Measurements from ENCODE around the gene ATP2B2. TPM values are rescaled to one million over a fixed set of nuclear protein-coding genes. Genes with fewer than 3 reads are reported as not detected.

The ATP2B2 gene
- polyA plus RNA-seq, 1 donor, result 6.6 TPM

DNA sequence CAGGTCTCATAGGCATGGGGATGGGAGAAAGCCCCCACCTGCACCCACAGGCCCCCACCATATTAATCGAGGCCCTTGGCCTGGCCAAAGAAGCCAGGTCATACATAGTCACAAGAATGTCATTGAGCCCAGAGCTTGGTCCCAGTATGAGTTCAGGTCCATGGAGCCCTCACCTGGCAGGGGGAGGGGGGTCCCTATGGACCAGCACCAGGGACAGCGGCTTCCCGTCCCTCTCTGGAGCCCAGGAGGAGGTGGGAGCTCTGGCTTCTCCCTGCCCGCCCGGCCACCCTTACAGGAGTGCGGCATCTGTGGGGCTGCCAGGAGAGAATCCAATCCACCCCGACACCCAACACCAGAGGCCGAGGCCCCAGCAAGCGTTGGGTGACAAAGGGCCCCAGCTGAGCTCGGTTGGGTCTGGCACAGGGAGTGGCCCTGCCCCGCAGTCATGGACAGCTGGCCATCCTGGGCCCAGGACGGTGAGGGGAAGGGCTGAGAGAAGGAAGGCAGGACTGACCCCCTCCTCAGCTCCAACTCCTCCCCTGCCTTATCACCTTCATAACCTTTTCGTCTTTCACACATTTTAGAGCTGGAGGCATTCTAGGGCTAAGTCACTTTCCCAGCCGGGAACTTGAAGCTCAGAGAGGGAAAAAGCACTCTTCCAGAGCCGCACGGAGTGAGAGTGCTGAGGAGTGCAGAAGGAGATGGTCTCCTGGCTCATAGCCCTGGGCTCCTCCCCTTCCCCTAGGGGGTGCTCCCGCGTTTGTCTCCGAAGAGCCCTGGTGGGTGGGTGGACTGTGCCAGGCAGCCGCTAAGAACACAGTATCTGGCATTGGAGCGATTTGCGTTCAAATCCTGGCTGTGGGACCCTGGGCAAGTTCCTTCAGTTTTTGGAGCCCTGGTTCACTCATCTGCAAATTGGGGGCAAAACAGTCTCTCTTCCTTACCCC, 54.6 kb downstream of the ATP2B2 start:
- no peak for DNase-seq (ENCODE audit: low read depth)

DNA sequence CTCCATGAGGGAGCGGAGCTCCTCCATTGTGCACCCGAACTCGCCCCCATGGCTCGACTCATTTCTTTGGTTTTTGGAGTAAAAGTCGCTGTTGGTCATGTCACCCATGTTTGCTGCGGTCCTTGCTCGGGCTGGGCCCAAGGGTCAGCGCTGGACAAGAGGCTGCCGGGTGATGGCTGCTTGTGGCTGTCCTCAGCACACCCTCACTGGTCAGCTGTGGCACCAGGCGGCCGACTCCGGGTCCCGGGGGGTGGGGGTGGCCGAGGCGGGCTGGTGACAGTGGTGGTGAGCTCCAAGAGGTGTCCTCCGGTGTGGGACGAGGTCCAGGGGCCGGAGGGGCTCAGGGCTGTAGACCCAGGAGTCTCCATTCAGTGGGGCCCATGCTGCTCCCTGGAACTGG, 56.0 kb downstream of the ATP2B2 start:
- no peak for DNase-seq (ENCODE audit: low read depth)

DNA sequence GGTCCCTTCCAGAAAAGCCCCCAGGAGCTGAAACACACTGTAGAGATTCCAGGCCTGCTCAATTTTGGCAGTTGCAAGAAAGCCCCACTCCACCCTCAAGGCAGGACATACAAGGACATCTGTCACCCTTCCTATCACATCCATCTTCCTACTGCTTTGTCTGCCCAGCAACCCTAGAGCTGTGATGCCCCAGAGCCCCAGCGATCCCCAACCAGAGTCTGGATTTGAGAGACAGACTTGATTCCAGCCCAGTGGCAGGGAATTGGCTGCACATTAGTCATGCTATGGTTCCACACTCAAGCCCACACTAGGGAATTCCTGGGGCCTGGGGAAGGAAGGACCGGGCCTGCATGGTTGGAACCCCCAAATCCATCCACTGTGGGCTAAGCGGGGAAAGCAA, 56.8 kb downstream of the ATP2B2 start:
- DNase-seq (ENCODE audit: low read depth), result no peak

DNA sequence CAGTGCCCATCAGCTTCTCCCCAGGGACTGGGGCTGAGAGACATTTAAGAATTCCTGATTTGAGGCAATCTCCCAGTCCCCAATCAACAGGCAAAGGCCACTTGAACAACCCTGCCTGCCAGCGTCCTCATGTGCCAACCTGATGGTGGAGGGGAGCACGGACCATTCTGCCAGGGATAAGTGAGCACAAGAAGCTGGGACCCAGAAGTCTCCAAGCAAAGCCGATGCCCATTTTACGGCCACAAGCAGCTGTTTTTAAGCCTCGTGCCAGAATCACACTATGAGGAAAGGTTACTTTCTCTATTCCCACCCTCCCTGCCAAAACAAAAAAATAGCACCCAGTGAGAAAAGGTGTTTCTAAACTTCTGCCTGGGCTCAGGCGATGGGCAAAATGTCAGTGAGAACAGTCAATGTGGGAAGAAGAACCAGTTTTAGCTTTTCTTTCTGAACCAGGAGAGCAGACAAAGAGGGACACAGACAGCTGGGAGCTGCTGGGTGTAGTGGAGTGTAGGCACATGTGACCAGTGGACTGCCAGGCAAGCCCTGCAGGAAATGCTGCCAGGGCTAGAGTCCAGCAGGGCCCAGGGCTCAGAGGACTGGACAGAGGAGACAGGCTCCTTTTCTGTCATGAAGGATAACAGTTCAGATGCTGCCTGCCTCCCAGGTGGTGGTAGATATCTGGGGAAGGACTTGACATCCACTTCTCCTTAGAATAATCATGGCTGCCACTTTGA, 57.7 kb downstream of the ATP2B2 start:
- no peak for DNase-seq (ENCODE audit: low read depth)

DNA sequence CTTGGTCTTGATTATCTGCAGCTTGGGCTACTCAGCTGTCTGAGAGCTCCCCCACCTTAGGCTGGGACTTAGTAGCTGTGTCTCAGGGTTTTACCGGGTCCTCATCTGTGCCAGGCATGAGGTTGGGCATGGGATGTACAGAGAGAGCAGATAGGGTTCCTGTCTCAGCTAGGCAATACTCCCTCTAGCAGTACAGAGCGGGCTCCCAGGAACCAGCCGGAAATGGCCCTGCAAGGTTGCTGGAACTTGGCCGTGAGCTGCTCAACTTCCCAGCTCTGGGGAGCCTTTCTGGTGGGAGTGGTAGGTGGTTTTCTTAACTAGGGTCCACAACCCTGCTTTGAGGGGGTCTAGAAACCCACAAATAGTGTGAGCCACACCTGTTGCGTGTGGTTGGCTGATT, 58.3 kb downstream of the ATP2B2 start:
- DNase-seq (ENCODE audit: low read depth), result no peak

DNA sequence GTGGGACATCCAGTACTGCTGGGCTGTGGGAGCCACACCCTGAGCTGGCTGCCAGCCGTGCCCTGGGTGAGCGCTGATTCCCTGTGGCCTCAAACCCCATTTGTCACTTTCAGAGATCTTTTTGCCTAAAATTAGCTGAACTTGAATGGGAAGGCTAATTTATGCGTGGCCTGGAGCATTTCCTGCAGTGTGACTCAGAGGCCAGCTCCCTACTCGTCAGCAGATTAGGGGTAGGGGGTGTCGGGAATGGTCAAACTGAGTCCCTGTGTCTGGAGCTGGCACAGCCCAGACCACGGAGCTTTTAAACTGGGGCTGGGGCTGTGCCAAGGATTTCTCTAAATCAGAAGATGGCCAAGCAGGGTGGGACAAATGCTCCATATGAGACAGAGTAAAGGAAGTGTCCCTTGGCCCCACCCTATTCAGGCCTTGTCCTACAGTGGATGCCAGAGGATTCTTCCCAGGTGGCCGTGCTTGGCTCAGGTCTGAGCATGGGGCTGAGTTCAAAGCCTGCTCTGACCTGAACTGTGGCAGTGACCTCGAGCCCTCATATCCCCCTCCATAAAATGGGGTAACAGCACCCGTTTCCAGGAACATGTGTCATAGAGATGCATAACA, 59.7 kb downstream of the ATP2B2 start:
- DNase-seq (ENCODE audit: low read depth), result no peak

DNA sequence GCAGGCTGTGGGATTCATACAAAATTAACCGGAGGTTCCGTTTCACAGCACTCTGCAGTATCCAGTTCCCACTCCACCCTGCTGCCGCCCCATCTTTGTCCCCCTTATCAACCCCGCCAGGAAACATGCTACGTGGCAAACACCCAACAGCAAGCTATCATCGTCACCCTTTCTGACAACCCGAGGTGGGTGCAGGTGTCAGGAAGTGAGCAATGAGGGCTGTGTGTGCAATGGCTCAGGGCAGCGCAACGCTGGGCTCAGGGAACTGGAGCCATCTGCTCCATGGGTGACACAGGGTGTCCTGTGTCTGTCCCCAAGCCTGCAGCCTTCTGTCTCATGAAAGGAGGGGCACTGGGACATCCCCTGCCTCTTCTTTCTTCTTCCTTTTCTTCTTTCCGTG, 60.9 kb downstream of the ATP2B2 start:
- DNase-seq (ENCODE audit: low read depth), result no peak

DNA sequence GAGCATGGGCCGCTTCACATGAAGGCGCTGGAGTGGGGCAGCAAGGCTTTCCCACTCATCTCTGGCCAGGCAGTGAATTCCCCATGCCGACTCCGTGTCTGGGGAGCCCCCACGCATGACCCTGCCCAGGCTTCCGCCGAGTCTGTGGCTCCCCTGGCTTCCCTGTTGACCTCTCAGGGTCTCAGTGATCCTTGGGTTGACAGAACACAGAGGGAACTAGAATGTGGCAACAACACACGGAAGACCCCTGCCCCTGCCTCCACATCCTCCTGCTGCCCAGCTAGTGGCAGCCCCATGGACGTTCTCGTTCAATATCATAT, 61.3 kb downstream of the ATP2B2 start:
- no peak for DNase-seq (ENCODE audit: low read depth)

DNA sequence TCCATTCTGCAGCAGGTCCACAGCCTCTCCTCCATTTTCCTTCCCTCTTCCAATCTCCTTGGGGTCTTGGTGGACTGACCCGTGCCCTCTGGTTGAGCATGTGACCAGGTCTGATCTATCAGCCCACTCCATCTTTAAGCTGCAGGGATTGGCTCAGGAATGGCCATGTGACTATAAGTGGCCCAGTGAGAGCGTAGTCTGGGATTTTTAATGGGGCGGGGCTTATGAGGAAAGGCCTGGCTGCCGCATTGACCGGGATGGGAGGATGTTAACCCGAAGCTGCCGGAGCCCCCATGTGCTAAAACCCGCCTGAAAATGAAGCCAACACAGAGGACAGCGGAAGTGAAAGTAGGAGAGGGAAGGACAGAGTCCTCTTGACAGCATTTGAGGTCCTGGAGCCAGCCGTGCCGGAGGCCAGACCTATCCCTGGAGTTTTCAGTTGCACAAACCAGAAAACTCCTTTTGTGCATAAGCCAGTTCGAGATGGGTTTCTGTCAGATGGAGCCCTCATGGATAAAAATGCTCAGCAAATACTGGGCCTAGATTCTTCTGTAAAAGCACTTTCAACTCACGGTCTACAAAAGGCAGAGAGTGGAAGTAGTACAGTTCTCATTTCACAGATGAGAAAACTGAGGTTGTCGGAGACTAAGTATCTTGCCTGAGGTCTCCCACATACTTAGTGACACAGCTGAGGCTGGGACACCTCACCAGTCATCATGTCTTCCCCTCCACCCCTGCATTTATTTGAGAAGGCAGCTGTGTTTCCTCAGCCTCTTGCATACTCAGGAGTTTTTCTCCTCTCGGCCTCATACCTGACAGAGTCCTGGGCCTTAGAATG, 61.9 kb downstream of the ATP2B2 start:
- DNase-seq (ENCODE audit: low read depth), result no peak

DNA sequence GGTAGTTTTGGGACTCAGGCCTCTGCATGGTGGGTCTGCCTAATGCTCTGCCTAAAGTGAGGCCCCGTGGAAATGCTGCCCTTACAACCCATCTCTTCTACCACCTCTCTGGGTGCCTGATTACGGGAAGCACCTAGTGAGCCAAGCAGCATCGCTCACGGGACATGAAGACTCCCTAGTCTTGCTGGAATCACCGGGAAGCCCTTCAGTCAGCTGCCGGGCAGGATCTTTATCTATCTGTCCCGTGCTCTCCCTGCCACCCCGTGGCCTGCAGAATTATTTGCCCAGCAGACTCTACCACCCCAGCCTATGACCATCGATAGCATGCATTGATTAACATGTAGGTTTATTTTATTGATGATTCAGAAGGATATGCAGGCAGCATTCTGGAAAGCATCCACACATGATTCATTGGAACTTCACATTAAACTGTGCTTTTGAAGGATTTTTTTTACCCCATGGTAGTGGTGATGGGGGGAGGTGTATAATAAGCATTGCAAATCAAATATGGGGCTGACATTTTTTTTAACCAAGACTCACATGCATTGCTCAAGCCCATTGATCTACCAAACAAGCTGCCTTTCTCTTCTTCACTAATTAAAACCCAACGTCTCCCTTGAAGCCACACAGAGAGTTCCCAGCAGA, 63.1 kb downstream of the ATP2B2 start:
- DNase-seq (ENCODE audit: low read depth), result no peak

DNA sequence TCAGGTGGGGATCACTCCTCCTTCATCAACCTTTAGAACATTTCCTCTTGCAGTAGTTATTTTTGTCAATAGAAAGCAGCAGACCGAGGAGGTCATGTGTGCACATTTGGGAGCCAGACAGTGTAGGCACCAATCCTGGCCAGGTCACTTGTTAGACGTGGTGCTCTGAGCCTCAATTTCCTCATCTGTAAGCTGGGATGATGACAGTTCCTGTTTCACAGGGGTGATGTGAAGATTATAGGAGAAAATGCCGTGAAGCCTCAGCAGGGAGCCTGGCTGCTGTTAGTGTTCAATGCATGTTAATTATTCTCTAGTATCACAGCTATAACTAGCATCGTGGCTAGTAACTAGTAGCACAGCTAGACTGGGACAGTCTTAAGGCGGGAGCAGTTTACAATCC, 64.7 kb downstream of the ATP2B2 start:
- DNase-seq (ENCODE audit: low read depth), result no peak

DNA sequence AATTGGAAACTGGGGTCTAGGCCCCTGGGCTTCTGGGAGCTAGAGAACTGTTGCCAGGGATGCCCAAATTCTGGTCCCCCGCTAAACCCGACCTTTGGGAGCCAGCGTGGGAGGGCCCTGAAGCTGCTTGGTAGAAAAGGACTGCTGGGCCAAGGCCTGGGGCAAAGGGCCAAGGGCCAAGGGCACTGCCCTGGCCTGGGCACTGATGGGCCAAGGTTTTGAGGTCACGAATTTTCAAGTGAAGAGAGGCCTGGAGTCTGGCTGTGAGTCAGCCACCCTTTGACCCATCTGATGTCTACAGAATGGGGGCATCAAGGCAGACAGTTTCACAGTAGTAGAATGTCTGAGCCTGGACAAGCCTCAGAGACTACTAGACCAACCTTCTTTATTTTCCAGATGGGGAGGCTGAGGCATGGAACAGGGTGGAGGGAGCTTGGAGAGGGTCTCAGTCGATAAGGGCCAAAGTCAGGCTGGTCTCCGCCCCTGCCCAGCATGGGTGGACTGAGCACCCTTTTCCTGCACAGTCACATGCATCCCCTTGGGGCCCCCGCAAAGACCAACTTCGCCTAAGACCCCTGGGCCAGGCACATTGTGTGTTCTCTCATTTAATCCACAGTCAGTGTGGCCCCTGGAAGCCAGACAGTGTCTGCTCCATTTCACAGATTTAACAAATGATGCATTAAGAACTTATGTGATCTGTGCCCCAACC, 66.3 kb downstream of the ATP2B2 start:
- no peak for DNase-seq (ENCODE audit: low read depth)

DNA sequence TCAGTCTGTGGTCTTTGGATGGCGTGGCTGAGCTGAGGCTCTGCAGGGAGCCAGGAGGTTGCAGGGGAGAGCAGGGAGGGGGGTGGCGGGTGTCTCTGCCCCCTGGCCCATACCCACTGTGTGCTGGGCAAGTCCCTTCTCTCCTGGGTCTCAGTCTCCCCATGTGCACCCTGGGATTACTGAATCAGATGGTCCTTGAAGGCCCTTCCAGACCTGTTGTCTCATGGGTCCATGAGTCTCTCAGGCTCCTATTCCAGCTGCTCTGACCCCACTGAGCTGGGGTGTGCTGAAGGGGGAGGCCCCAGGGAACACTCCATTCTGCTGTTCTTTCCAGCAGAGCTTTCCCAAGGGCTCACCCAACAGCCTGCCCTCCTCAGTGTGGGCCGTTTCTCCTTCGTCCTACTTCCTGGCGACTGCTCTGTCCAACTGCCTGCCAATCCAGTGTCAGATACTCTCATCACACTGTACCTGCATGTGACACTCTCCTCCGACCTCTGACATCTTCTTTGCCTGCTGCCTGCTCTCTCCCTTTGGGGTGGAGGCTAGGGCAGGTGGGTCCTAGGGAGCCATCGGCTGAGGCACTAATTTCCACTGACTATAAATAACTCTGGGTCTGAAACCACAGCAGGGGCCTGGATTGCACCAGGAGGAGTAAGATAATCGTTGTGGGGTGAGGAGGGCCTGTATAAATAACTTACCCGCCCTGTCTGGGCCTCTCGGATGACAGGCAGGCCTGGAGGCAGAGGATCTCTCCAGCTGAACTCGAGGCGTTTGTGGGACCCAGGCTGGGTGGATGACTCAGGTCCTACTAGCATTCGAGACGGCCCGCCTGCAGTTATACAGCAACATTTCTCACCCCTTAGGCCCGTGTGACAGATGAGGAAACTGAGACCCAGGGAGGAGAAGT, 67.1 kb downstream of the ATP2B2 start:
- DNase-seq (ENCODE audit: low read depth), result no peak

DNA sequence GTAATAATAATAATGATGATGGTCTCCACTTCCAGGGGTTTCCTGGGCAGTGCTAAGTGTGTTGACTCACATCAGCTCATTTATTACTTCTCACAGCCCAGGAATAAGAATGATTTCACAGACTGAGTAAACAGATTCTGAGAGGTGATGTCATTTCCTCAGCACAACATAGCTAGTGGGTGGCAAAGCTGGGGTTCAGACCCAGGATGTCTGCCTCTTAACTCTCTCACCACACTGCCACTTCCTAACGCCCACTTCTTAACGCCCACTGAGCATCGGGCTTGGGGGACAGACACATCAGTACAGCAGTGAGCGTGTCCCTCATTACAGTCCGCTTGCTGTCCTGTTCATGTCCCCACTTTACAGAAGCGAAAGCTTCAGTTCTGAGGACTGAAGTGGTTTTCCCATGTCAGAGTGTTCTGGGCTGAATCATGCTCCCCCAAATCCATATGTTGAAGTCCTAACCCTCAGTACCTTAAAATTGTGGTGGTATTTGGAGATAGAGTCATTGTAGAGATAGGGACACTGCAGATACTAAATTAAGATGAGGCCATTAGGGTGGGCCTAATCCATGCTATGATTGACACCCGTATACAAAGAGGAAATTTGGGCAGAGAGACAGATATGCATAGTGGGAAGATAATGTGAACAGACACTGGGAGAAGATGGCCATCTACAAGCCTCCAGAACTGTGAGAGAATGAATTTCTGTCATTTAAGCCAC, 68.0 kb downstream of the ATP2B2 start:
- DNase-seq (ENCODE audit: low read depth), result no peak

DNA sequence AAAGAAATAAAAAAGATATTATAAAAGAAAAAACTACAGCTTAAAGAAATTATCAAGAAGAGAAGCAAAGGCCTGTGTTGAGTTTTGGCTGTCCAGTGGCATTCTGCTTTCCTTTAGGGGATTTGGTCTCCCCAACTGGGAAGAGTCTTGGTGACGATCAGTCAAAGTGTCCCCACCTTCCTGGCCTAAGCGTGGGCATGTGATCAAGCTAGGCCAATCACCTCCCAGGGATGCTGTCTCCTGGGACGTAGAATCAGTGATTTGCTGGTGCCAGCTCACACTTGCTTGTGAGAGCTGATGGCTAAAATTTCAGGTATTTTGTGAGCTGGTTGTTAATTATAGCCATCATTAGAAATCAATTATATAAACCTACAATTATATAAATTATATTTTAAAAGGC, 69.5 kb downstream of the ATP2B2 start:
- no peak for DNase-seq (ENCODE audit: low read depth)

DNA sequence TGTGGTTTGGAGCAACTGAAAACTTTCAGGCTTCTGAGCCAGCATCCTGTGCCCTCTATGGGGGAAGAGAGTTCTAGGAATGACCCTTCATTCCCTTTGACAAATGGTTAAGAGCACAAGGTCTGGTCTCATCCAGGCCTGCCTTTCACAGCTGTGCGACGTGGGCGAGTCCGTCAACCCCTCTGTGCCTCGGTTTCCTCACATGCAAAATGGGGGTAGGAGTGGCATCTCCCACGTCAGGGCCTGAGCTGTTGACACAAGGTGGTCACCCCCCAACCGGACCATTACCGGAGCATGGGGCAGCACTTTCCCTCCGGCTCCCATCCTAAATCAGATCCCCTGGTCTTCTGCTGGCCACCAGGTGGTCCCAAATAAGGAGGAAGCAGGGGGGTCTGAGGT, 70.4 kb downstream of the ATP2B2 start:
- DNase-seq (ENCODE audit: low read depth), result no peak

DNA sequence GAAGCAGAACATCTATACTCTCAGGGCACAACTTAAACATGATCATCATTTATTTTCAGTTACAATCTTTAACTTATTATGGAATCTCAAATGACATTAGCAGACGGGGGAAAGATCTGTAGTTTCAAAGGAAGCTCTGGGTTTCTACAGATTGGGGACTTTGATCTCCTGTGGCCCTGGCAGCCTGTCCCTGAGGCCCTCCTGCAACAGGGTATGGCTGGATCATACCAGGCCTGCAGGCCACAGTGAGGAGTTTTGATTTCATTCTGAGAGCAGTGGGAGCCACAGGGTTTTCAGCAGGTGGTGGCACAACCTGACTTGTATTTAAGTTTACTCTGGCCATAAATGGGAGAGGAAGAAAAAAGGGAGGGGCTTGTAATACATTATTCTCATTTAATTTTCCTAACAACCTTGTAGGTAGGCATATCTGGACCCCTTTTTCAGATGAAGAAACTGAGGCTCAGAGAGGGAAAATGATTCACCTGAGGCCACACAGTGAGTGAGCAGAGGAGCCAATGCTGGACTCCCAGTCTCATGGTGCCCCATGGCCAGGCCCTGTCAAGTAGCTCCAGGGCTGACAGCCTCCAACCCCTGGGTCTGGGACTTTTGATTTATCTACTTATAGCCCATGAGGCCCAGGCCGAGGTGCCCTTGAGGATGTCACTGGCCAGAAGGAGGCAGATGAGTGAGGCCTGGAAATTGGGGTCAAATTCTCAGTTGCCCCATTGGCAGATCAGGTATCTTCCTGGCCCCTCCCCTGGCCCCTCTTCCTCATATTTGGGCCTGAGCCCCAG, 71.0 kb downstream of the ATP2B2 start:
- DNase-seq (ENCODE audit: low read depth), result no peak

DNA sequence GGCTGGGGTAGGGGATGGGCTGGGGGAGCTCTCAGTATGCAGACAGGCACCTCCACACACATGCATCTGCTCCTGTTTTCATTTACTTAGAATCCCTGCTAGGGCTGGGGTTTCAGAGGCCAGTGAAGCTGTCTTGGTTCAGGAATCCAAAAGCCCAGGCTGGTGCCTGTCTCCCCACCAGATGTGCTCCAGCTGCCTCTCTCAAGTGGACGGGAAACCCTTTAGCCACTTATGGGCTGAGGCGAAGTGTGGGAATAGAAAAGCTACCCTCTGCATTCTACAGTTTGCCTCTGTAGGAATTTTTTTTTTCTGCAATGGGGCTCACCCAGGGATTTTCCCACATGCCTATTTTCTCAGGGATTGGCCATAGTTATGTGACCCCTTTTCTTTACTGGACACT, 72.5 kb downstream of the ATP2B2 start:
- no peak for DNase-seq (ENCODE audit: low read depth)
